ENCODE measurements around the gene CHMP1A. TPM values are rescaled to one million over a fixed set of nuclear protein-coding genes. Genes with fewer than 3 reads are reported as not detected.

CHMP1A gene
- total RNA-seq, 1 experiment from 2014 or later, result 159 TPM

DNA sequence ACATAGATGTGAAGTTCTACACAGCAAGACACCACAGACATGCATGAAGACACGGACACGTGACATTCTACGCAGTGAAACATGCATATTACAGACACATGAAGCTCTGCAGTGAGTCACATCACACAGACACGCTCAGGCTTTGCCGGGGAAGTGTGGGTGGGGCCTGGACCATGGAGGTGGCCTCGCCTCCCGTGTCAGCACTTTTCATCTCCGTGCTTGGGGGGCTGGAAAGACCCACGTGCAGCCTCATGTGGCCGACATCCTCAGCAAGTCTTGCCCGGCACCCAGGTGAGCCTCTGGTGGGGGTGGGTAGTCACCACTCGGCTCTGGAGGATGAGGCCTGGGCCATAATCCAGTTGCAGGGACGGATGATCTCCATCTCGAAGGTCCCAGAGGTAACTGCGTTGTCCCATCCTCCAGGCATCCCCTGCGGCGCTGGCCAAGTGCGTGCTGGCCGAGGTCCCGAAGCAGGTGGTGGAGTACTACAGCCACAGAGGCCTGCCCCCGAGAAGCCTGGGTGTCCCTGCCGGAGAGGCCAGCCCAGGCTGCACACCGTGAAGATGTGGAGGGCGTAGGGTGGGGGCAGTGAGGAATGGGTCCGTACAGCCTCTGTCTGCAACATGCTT is 61.3 kb downstream of the CHMP1A start:
- ChIA-PET POLR2A (no interaction called here), CTCF (no interaction called here)
- intact Hi-C loops (cut with micrococcal nuclease; ENCODE audit: unreplicated experiment), result no loop called here
- H3K27me3 Mint-ChIP-seq (ENCODE audit: insufficient read depth, unreplicated experiment), result no peaks in the 10 kb centered on the region
- no peaks in the 10 kb centered on the region for H3K9me3 ChIP-seq
- no peaks in the 10 kb centered on the region for H3K4me1 Mint-ChIP-seq (ENCODE audit: low read depth, unreplicated experiment)
- no peaks in the 10 kb centered on the region for H3K36me3 ChIP-seq (ENCODE audit: control insufficient read depth, insufficient read depth, low read length)
- H3K4me1 ChIP-seq, result no peaks in the 10 kb centered on the region
- no peak for TF ChIP-seq CTCF (IDR thresholded peaks at IDR 0.05; ENCODE audit: insufficient read depth in 1 of 2, low read depth in 1 of 2, low read length in 1 of 2, severe bottlenecking in 1 of 2, unreplicated experiment in 1 of 2)
- H3K4me3 ChIP-seq (ENCODE audit: low read depth, low read length), result no peak overlapping the region
- BruUV-seq (replicated peaks), result no TSS peak
- no peaks in the 10 kb centered on the region for H3K9me3 Mint-ChIP-seq (ENCODE audit: unreplicated experiment)
- DNase-seq, result no peak
- H3K36me3 Mint-ChIP-seq (ENCODE audit: insufficient read depth, unreplicated experiment), result peaks cover 45% of the 10 kb centered on the region
- no peaks in the 10 kb centered on the region for H3K27me3 ChIP-seq (replicated peaks; ENCODE audit: control insufficient read depth, insufficient read depth, low read length)
- H3K4me3 Mint-ChIP-seq (ENCODE audit: unreplicated experiment), result no peak overlapping the region
- H3K27ac Mint-ChIP-seq (ENCODE audit: unreplicated experiment), result no peak overlapping the region

- DNase-seq, result no peak
- no peak overlapping the region for H3K4me3 Mint-ChIP-seq (ENCODE audit: unreplicated experiment)
- intact Hi-C loops (cut with micrococcal nuclease; ENCODE audit: unreplicated experiment), result no loop called here
- ChIA-PET POLR2A (no interaction called here), CTCF (interaction anchor here (0.6 kb wide), 1 partner anchor 186 kb away, joined by 7 read pairs; no protein-coding TSS in a partner anchor)
- H3K9me3 ChIP-seq, result no peaks in the 10 kb centered on the region
- no peaks in the 10 kb centered on the region for H3K27me3 ChIP-seq (replicated peaks; ENCODE audit: control insufficient read depth, insufficient read depth, low read length)
- no TSS peak for BruUV-seq (replicated peaks)
- no peaks in the 10 kb centered on the region for H3K4me1 Mint-ChIP-seq (ENCODE audit: low read depth, unreplicated experiment)
- no peaks in the 10 kb centered on the region for H3K36me3 ChIP-seq (ENCODE audit: control insufficient read depth, insufficient read depth, low read length)
- no peaks in the 10 kb centered on the region for H3K27me3 Mint-ChIP-seq (ENCODE audit: insufficient read depth, unreplicated experiment)
- H3K4me3 ChIP-seq (ENCODE audit: low read depth, low read length), result no peak overlapping the region
- no peak for TF ChIP-seq CTCF (IDR thresholded peaks at IDR 0.05; ENCODE audit: insufficient read depth in 1 of 2, low read depth in 1 of 2, low read length in 1 of 2, severe bottlenecking in 1 of 2, unreplicated experiment in 1 of 2)
- H3K27ac Mint-ChIP-seq (ENCODE audit: unreplicated experiment), result no peak overlapping the region
- H3K36me3 Mint-ChIP-seq (ENCODE audit: insufficient read depth, unreplicated experiment), result peaks cover 48% of the 10 kb centered on the region
- no peaks in the 10 kb centered on the region for H3K9me3 Mint-ChIP-seq (ENCODE audit: unreplicated experiment)
- H3K4me1 ChIP-seq, result no peaks in the 10 kb centered on the region
Measured at GRCh38 chr16:89595330-89596060, 62.0 kb downstream of the CHMP1A start.

Other genes with a start within 250 kb of the CHMP1A start
- 297 TPM in 2 replicates for gene ANKRD11, start 167.1 kb downstream of the CHMP1A start, total RNA-seq (2022)
- 159 and 178 TPM in 2 replicates for gene SPG7, start 149.3 kb downstream of the CHMP1A start, total RNA-seq (2022)
- gene RPL13, start 97.0 kb downstream of the CHMP1A start, total RNA-seq (2022), result 2,846 and 2,897 TPM in 2 replicates
- gene CPNE7, start 82.0 kb downstream of the CHMP1A start, total RNA-seq (2022), result 40.4 and 50.0 TPM in 2 replicates
- 7.8 and 8.1 TPM in 2 replicates for gene DPEP1, start 44.1 kb downstream of the CHMP1A start, total RNA-seq (2022)
- 19.7 and 29.1 TPM in 2 replicates for gene SPATA33, start 128 bp upstream of the CHMP1A start, total RNA-seq (2022)
- 135 and 140 TPM in 2 replicates for gene CDK10, start 29.0 kb upstream of the CHMP1A start, total RNA-seq (2022)
- gene SPATA2L, start 44.0 kb upstream of the CHMP1A start, total RNA-seq (2022), result 16.4 and 18.5 TPM in 2 replicates
- gene VPS9D1, start 63.2 kb upstream of the CHMP1A start, total RNA-seq (2022), result 6.1 and 6.3 TPM in 2 replicates
- gene ZNF276, start 63.8 kb upstream of the CHMP1A start, total RNA-seq (2022), result 28.1 and 35.4 TPM in 2 replicates
- 173 and 185 TPM in 2 replicates for gene FANCA, start 158.9 kb upstream of the CHMP1A start, total RNA-seq (2022)
- gene SPIRE2, start 170.8 kb upstream of the CHMP1A start, total RNA-seq (2022), result 29.6 and 31.3 TPM in 2 replicates
- 196 and 244 TPM in 2 replicates for gene TCF25, start 215.9 kb upstream of the CHMP1A start, total RNA-seq (2022)

Data from Caco-2 (cell line).